Panc1 (cell line): ENCODE data around the gene S100A2.

Experiments
- CTCF ChIP-seq: fragments of 450-650 bp; IDR thresholded peaks from 2 replicates; pipeline ENCODE4 v1.5.1; 2017; ENCODE audit warnings: mild to moderate bottlenecking
- POLR2AphosphoS5 ChIP-seq: IDR thresholded peaks from 2 replicates; pipeline ENCODE4 v1.6.1; 2012; ENCODE audit warnings: mild to moderate bottlenecking, low read depth, low read length, moderate library complexity
- TCF7L2 ChIP-seq: IDR thresholded peaks from 2 replicates; pipeline ENCODE4 v1.6.1; 2011; ENCODE audit warnings: mild to moderate bottlenecking, low read depth, low read length, inconsistent platforms

GRCh38 chr1:153520818-153521476 lies 44.7 kb downstream of the S100A2 start:
- no peak for TF ChIP-seq CTCF
- no peak for TF ChIP-seq TCF7L2
- TF ChIP-seq POLR2AphosphoS5: no peak
